HPDE6-E6E7 (cell line): ENCODE results near the gene GREB1.
A peak's percentile ranks its signal among the peaks of the same experiment; 100 is the strongest.

Source experiments
- DNase-seq: peaks from one replicate; pipeline ENCODE4 v3.0.0; 2011; ENCODE audit warnings: missing footprints; ENCODE audit errors: extremely low spot score

GREB1 gene

GRCh38 chr2:11578986-11579774 lies 45.3 kb downstream of the GREB1 start:
- DNase-seq: no peak

GRCh38 chr2:11579867-11580659 lies 46.2 kb downstream of the GREB1 start:
- DNase-seq: no peak

DNA sequence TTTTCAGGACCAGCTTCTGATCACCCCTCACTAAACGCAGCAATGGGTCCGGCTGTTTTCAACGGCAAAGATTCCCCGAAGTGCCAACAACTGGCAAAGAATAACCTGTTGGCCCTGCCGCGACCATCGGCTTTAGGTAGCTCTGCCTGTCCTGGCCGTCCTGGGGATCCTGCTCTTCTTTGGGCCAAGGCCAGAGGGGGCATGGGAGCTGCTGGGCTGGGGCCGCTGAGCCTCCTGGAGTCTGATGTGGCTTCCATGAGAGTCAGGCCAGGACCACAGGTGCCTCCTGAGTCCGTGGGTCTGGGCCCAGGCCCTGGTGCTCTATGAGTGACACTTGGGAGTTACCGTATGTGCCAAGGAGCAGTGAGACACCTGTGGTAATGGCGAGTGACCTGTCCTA lies 46.9 kb downstream of the GREB1 start:
- DNase-seq: no peak

GRCh38 chr2:11581124-11581796 lies 47.4 kb downstream of the GREB1 start:
- DNase-seq: no peak

DNA sequence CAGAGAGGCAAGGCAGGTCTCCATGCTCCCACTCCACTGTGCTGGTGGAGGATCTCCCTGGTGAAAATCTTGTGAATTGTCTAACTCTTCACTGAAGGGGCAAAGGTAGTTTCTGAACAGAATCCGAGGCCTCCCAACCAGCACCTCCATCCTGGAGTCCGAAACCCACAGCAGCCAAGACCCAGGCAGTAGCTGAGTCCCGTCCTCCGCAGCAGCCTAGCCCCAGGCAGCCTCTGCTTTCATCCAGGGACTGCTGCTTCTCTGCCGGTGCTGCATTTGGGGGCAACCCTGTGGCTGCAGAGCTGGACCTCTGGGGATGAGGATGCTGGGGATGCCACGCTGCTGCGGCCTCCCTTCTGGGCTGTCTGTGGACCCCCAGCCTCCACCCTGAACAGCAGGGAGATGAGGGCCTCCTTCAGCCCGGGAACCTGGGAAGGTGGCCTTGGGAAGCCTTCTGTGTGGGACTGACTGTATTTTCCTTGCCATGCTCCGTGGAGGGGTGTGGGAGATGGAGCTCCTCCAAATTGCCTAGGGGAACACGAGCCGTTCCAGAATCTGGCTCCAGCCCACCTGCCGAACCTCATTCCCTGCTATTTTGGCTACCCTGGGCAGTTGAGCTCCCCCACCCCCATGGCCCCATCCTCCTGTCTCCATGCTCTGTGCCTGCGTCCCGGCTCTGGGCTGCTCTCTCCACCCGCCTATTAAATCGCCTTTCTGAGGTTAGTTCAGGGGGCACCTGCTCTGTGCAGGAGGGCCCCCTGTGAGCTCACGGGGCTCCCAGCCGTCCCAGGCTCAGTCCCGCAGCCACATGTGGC lies 48.2 kb downstream of the GREB1 start:
- DNase-seq: no peak

- no peak for DNase-seq
Measured at GRCh38 chr2:11582612-11582861, 48.7 kb downstream of the GREB1 start.

DNA sequence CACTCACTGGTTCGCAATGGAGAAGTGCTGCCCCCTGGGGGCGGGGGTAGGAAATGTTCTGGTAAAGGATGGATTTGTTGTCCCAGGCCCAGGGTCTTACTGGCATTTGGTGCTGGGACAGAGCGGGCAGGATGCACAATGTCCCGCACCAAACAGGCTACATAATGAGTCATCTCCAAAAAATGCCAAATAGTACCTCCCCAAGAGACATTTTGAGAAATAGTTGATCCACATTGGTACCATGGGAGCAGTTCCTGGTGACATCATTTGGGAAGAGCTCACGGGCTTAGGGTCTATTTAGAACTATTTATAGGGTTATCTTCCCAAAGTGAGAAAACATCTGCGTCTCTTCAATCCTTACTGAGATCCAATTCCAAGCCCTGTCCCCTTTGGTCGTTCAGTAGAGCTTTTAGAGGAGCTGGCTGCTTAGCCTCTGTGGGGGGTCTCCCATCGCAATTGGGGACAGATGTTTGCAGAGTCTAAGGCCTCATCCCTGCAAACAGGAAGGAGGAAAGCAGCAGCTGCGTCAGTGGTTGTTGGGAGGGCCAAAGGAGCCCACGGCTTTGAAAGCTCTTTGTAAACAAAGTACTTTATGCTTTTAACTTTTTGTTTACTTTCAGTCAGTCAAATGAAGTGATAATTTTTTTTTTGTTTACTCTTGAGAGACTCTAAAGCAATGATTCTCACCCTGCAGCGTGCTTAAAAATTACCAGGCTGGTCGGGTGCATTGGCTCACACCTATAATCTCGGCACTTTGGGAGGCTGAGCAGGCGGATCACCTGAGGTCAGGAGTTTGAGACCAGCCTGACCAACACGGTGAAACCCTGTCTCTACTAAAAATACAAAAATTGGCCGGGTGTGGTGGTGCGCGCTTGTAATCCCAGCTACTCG lies 49.3 kb downstream of the GREB1 start:
- peak; percentile 49 for DNase-seq

- peak; percentile 84 for DNase-seq
Measured at GRCh38 chr2:11583840-11584524, 50.1 kb downstream of the GREB1 start.

DNA sequence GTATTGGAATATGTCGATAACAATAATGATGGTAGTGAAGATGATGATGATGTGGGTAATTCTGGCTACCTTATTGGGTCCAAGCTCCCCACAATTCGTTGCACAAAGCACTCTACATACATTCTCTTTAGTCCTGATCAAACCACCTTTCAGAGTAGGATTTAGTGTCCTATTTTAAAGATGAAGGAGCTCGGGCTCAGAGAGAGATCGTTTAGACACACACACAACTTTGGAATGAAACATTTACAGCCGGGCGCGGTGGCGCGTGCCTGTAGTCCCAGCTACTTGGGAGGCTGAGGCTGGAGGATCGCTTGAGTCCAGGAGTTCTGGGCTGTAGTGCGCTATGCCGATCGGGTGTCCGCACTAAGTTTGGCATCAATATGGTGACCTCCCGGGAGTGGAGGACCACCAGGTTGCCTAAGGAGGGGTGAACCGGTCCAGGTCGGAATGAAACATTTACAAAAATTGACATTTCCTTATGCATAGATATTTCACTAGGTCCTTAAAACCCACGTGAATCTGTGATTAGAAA lies 50.7 kb downstream of the GREB1 start:
- no peak for DNase-seq

DNA sequence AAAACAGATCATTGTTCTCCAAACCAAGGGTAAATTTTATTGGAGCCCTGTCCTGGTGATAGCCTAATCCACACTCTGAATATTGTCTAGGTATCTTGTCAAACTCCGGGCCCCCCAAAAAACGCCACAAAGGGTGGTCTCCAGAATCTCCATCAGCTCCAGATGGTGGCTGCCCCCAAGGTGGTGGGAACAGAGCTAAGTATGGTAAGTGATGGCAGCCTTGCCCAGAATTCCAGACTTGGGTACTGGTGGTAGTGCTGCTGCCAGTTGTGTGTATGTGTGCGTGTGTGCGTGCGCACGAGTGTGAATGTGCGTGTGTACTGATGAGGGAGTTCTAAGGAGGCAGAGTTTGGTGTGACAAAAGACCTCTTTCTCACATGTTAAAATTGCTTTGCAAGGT lies 51.2 kb downstream of the GREB1 start:
- no peak for DNase-seq

DNA sequence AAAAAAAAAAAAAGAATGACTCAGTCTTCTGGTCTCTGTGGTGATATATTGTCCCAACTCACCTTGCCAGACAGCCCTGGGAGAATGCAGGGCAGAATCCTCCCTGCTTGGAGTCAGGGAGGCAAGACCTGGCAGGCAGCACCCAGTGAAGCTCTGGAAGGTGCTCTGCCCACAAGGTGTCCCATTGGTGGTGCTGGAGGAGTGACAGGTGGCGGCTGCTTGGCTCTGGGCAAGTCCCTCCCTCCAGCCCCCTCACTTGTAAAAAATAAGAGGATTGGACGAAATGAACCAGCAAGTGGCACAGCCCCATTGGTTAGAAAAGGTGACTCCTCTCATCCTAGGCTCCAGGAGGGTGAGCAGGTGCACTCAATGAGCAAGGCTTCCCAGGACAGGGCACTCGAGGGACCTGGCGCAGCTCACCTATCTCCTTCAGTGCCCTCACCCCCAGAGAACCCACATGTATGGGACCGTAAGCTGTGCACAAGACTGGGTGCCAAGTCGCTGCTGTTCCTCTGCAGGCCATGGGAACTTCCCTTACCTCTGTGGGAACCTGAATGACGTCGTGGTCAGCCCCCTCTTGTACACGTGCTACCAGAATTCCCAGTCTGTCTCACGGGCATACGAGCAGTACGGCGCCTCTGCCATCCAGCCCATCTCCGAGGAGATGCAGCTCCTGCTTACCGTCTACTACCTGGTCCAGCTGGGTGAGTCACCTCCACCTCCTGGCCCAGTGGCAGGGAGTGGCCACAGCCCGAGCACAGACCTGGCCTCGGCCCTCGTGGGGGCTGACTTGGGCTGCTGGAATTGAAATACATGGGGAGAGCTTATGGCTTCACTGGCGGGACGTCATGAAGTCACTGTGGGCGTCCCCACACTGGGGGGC lies 54.6 kb downstream of the GREB1 start:
- no peak for DNase-seq

GRCh38 chr2:11589316-11589940 lies 55.6 kb downstream of the GREB1 start:
- no peak for DNase-seq

DNA sequence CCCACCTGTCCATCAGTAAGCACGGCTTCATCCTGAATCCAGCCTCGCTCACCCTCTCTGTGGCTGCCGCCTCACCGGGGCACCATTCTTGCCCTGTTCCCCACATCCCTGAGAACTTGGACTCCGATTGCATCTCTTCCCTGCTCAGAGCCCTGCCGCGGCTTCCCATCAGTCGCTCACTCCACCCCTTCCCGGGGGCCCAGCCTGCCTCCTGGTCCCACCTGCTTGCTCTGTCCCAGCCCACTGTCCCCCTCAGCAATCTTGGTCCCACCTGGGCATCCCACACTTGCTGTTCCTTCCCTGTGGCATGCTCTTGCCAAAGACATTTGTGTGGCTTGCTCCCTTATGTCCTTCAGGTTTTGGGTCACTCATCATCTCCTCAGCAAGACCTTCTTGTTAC lies 56.3 kb downstream of the GREB1 start:
- no peak for DNase-seq

- no peak for DNase-seq
Measured at GRCh38 chr2:11591091-11591490, 57.2 kb downstream of the GREB1 start.

- no peak for DNase-seq
Measured at GRCh38 chr2:11592671-11593574, 59.1 kb downstream of the GREB1 start.

- no peak for DNase-seq
Measured at GRCh38 chr2:11596801-11597200, 63.0 kb downstream of the GREB1 start.

GRCh38 chr2:11597538-11598225 lies 63.8 kb downstream of the GREB1 start:
- DNase-seq: no peak
